Kidney epithelial cell (primary cell): ENCODE measurements around the gene PCYT1A. TPM values are rescaled to one million over a fixed set of nuclear protein-coding genes. Genes with fewer than 3 reads are reported as not detected.

ENCODE experiments used
- DNase-seq: peaks from one replicate; pipeline ENCODE4 v3.0.0-alpha.2; 2010; ENCODE audit warnings: low read depth
- H3K27me3 ChIP-seq: 2 replicates; pipeline ENCODE4 v1.6.0; 2011; ENCODE audit warnings: low read length; ENCODE audit not compliant: control insufficient read depth, insufficient read depth
- H3K36me3 ChIP-seq: 2 replicates; pipeline ENCODE4 v1.5.1; 2011; ENCODE audit warnings: low read length; ENCODE audit not compliant: control insufficient read depth, insufficient read depth
- H3K4me3 ChIP-seq: 2 replicates; pipeline ENCODE4 v1.5.1; 2011; ENCODE audit warnings: low read depth, mild to moderate bottlenecking, control low read depth, low read length
- total RNA-seq: library from RNA; depleted of rRNA; stranded (reverse); fragments of >200 nt; gene quantifications from 2 replicates; pipeline ENCODE4 v1.2.3, GENCODE V29; 2015
- TF ChIP-seq, protein P1 (sequence below): IDR thresholded peaks from 2 replicates; pipeline ENCODE4 v1.5.1; 2011; ENCODE audit warnings: mild to moderate bottlenecking, moderate library complexity, low read length, control low read depth, inconsistent platforms; ENCODE audit not compliant: insufficient read depth, poor library complexity, severe bottlenecking

PCYT1A gene
- total RNA-seq, 1 donor from 2014 or later = 62.7 TPM

DNA sequence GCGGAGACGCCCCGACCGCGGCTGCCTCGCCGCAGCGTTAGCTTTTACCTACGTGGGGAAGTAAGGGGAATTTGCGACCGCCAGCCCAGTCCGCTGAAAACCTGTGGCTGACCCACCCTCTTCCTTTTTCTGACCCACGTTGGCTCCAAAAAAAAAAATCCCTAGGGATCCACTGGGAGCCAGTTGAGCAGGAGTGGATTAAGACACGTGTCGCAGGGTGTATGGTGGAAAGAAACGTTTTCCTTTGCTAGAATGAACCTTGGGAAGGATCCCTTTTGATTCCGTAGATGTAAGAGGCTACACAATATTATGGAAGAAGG is 575 bp upstream of the PCYT1A start:
- no peak for DNase-seq
- H3K4me3 ChIP-seq = peak overlapping the region; percentile 65
- H3K36me3 ChIP-seq = no peaks in the 10 kb centered on the region
- no peaks in the 10 kb centered on the region for H3K27me3 ChIP-seq
- TF ChIP-seq, protein P1, sequence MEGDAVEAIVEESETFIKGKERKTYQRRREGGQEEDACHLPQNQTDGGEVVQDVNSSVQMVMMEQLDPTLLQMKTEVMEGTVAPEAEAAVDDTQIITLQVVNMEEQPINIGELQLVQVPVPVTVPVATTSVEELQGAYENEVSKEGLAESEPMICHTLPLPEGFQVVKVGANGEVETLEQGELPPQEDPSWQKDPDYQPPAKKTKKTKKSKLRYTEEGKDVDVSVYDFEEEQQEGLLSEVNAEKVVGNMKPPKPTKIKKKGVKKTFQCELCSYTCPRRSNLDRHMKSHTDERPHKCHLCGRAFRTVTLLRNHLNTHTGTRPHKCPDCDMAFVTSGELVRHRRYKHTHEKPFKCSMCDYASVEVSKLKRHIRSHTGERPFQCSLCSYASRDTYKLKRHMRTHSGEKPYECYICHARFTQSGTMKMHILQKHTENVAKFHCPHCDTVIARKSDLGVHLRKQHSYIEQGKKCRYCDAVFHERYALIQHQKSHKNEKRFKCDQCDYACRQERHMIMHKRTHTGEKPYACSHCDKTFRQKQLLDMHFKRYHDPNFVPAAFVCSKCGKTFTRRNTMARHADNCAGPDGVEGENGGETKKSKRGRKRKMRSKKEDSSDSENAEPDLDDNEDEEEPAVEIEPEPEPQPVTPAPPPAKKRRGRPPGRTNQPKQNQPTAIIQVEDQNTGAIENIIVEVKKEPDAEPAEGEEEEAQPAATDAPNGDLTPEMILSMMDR = no peak

DNA sequence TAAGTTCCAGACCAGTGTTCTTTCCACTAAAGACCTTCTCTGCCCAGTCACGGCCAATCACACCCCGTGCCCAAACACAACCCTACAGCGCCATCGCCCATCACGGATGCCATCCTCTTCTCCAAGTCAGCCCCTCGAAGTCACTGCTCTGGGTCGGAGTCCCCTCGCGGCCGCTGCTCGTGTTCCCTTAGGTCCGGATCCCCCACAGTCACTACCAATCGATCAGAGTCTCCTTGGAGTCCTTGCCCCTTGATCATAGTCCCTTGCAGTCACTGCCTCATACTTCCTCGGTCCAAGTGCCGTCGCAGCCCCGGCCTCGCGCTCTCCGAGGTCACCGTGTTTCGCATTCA is 461 bp downstream of the PCYT1A start:
- TF ChIP-seq, protein P1 = no peak
- peak overlapping the region; percentile 65 for H3K4me3 ChIP-seq
- no peak for DNase-seq
- no peaks in the 10 kb centered on the region for H3K36me3 ChIP-seq
- H3K27me3 ChIP-seq = no peaks in the 10 kb centered on the region

DNA sequence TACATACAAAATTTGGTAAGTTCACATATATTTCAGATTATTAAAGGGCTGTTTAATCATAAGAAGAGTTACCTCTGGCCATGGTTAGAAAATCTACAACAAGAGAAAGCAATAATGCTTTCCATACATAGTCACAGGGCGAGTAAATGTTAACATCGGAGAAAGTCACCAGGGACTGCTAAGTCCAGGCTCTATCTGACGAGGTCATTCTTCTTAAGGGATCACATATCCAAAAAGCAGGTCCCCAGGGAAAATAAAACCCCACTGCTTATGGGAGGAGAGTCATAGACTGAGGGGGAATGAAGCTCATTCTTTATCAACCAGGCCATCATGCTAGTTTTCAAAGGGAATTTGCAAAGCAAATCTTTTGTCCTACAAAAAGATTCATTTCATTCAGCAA is 3.1 kb downstream of the PCYT1A start:
- TF ChIP-seq, protein P1 = no peak
- Histone ChIP-seq H3K4me3 (no peak overlapping the region), H3K27me3 (no peaks in the 10 kb centered on the region), H3K36me3 (no peaks in the 10 kb centered on the region)
- no peak for DNase-seq

DNA sequence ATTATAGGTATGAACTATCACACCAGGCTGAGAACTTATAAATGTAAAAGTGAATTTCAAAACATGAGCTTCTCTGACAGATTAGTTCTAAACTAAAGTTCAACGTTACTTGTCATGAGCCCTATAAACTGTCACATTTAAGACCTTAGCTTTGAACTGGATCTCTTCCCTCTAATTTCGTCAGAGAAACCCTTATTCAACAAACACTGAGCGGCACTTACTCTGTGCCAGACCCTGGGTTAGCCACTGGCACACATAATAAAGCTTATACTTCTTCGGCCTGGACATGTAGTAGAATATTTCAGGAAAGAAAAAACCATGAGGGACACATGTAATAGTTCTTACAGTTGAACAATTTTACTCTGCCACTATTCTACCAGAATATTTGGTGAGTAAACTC is 5.6 kb downstream of the PCYT1A start:
- H3K36me3 ChIP-seq = no peaks in the 10 kb centered on the region
- TF ChIP-seq, protein P1 = no peak
- H3K27me3 ChIP-seq = no peaks in the 10 kb centered on the region
- H3K4me3 ChIP-seq = no peak overlapping the region
- DNase-seq = no peak

DNA sequence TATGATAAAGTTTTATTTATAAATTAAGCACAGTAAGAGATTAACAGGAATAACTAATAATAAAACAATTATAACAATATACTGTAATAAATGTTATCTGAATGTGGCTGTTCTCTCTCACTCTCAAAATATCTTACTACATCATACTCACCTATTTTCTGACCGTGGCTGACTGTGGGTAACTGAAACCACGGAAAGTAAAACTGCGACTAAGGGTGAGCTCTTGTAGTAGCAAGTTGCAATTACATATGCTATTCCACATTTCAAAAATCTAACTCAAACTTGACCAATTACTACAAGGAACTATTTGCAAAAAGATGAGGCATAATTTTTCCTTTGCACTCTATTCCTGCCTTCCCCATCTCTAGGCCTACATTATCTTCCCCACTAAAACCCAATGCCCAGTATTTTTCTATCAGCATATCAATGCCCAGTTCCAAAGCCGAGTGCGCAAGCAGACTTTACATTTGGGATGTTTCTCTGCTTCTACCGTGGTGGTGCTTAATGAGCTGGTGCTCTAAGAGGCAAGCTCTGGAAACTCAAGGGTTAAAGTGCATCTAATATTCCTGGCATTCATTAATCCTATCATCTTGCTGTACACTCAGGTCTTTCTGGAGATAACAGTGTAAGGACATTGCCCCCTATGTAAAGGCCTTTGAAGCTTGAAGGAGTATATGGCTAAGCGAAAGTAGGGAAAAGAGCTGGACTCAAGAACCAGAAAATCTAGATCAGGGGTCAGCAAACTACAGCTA is 6.7 kb downstream of the PCYT1A start:
- no peak for DNase-seq
- H3K4me3 ChIP-seq = no peak overlapping the region
- H3K36me3 ChIP-seq = no peaks in the 10 kb centered on the region
- TF ChIP-seq, protein P1 = no peak
- no peaks in the 10 kb centered on the region for H3K27me3 ChIP-seq

DNA sequence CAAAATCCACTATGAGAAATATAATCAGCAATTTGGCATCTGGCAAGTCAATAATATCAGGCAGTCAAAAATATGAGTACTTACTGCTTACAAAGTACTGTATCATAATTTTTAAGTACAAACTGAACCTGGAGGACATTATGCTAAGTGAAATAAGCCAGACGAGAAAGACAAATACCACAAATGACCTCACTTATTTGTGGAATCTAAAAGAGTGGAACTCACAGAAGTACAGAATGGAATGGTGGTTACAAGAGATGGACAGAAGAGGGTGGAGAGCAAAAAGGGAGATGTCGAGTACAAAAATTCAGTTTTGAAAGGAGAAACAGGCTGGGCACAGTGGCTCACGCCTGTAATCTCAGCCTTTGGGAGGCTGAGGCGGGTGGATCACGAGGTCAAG is 12.4 kb downstream of the PCYT1A start:
- Histone ChIP-seq H3K27me3 (no peaks in the 10 kb centered on the region), H3K36me3 (no peaks in the 10 kb centered on the region), H3K4me3 (no peak overlapping the region)
- TF ChIP-seq, protein P1 = no peak
- DNase-seq = no peak
